CD4-positive, alpha-beta memory T cell (primary cell): ENCODE data around the gene KIAA0232. TPM values are rescaled to one million over a fixed set of nuclear protein-coding genes. Genes with fewer than 3 reads are reported as not detected.
"Not testable (repeated sequence)": the region's sequence is repeated elsewhere in the genome, so short reads cannot be mapped to it uniquely, and the experiment has no call there.

ENCODE experiments used
- CTCF ChIA-PET: fragments of 350-600 bp; sonication (Branson Sonifier 250); formaldehyde crosslinking; loops from one replicate; lab custom pipeline; 2021; ENCODE audit warnings: inconsistent platforms; ENCODE audit not compliant: partially characterized antibody; lab: Charles Lee
- POLR2A ChIA-PET: fragments of 350-600 bp; sonication (Branson Sonifier 250); formaldehyde crosslinking; loops from one replicate; lab custom pipeline; 2021; ENCODE audit not compliant: partially characterized antibody; lab: Charles Lee
- DNase-seq, 5 donors: peaks; one replicate each; pipeline versions ENCODE4 v3.0.0 to v3.0.0-alpha.2; 2020 to 2022; ENCODE audit warnings: mixed read lengths in 1 of 5
- H3K27ac ChIP-seq: one replicate; pipeline ENCODE4 v1.7.0; 2013; ENCODE audit warnings: low read depth, low read length
- H3K27me3 ChIP-seq: 2 replicates; pipeline ENCODE4 v1.7.0; 2013; ENCODE audit warnings: mild to moderate bottlenecking, low read length, moderate library complexity; ENCODE audit not compliant: insufficient read depth
- H3K36me3 ChIP-seq: 2 replicates; pipeline ENCODE4 v1.7.0; 2013; ENCODE audit warnings: mild to moderate bottlenecking, low read length, moderate library complexity; ENCODE audit not compliant: insufficient read depth
- H3K4me1 ChIP-seq: 2 replicates; pipeline ENCODE4 v1.7.0; 2013; ENCODE audit warnings: mild to moderate bottlenecking, low read length, moderate library complexity; ENCODE audit not compliant: insufficient read depth
- H3K4me3 ChIP-seq, 2 donors: one replicate each; pipeline ENCODE4 v1.7.0; 2013; ENCODE audit warnings: low read length in 2 of 2, mild to moderate bottlenecking in 1 of 2
- H3K9me3 ChIP-seq, 2 donors: one replicate each; pipeline ENCODE4 v1.7.0; 2013; ENCODE audit warnings: low read length in 2 of 2, control low read depth in 1 of 2; ENCODE audit not compliant: control insufficient read depth in 1 of 2
- H3K27ac Mint-ChIP-seq, 7 donors: one replicate each; pipeline ENCODE4 v1.8.0; 2020 to 2021; ENCODE audit warnings: mixed read lengths in 7 of 7, mild to moderate bottlenecking in 6 of 7, inconsistent platforms in 3 of 7, moderate library complexity in 3 of 7
- H3K27me3 Mint-ChIP-seq, 2 donors: one replicate each; pipeline ENCODE4 v1.8.0; 2020 to 2021; ENCODE audit warnings: mixed read lengths in 2 of 2
- H3K36me3 Mint-ChIP-seq, 2 donors: one replicate each; pipeline ENCODE4 v1.8.0; 2020 to 2021; ENCODE audit warnings: mixed read lengths in 2 of 2, inconsistent platforms in 1 of 2, mild to moderate bottlenecking in 1 of 2
- H3K4me1 Mint-ChIP-seq, 4 donors: one replicate each; pipeline ENCODE4 v1.8.0; 2020 to 2021; ENCODE audit warnings: mixed read lengths in 4 of 4, mild to moderate bottlenecking in 1 of 4
- H3K4me3 Mint-ChIP-seq, 8 donors: one replicate each; pipeline ENCODE4 v1.8.0; 2020 to 2021; ENCODE audit warnings: mixed read lengths in 8 of 8, mild to moderate bottlenecking in 7 of 8, moderate library complexity in 6 of 8, inconsistent platforms in 3 of 8
- H3K9me3 Mint-ChIP-seq, 8 donors: one replicate each; pipeline ENCODE4 v1.8.0; 2020 to 2021; ENCODE audit warnings: mixed read lengths in 8 of 8, mild to moderate bottlenecking in 5 of 8, inconsistent platforms in 3 of 8, moderate library complexity in 1 of 8
- intact Hi-C: fragments of 100-400 bp; cut with micrococcal nuclease; formaldehyde crosslinking; loops from one replicate; pipeline ENCODE4 v1.15.1; 2023
- polyA plus RNA-seq, 2 donors: library from polyadenylated mRNA; unstranded; fragments of 300-500 nt; fragmentation: Illumina TruSeq; gene quantifications; one replicate each; pipeline ENCODE4 v1.2.3, GENCODE V29; 2021
- total RNA-seq, 2 experiments: library from RNA; stranded (reverse); gene quantifications; one replicate each; pipeline ENCODE4 v1.2.3, GENCODE V29; 2021

KIAA0232 gene
- total and polyA plus RNA-seq, 4 experiments from 2014 or later = 6.8 to 24.0 (median 16.0) TPM

DNA sequence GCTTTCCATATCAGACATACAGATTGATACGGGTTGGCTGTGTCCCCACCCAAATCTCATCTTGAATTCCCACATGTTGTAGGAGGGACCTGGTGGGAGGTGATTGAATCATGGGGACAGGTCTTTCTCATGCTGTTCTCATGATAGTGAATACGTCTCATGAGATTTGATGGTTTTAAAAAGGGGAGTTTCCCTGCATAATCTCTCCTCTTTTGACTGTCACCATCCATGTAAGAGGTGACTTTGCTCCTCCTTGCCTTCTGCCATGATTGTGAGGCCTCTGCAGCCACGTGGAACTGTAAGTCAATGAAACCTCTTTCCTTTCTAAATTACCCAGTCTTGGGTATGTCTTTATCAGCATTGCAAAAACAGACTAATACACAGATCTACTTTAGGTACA, 9.3 kb downstream of the KIAA0232 start:
- H3K27me3 ChIP-seq, H3K9me3 Mint-ChIP-seq, CTCF ChIA-PET, DNase-seq, POLR2A ChIA-PET, H3K4me3 ChIP-seq, H3K36me3 ChIP-seq, H3K27me3 Mint-ChIP-seq, intact Hi-C loops, H3K27ac ChIP-seq, H3K9me3 ChIP-seq: not testable (repeated sequence)
- H3K36me3 Mint-ChIP-seq = peaks cover 21 to 36% of the 10 kb centered on the region in 2 donors
- H3K4me1 Mint-ChIP-seq = peaks cover 46 to 79% (median 59%) of the 10 kb centered on the region in 4 donors
- H3K27ac Mint-ChIP-seq = peak overlapping the region in 2 of 7 donors; percentile 51 to 63
- H3K4me3 Mint-ChIP-seq = peak overlapping the region in 5 of 8 donors; percentile 21 to 57 (median 44)
- H3K4me1 ChIP-seq = peaks cover 43% of the 10 kb centered on the region

DNA sequence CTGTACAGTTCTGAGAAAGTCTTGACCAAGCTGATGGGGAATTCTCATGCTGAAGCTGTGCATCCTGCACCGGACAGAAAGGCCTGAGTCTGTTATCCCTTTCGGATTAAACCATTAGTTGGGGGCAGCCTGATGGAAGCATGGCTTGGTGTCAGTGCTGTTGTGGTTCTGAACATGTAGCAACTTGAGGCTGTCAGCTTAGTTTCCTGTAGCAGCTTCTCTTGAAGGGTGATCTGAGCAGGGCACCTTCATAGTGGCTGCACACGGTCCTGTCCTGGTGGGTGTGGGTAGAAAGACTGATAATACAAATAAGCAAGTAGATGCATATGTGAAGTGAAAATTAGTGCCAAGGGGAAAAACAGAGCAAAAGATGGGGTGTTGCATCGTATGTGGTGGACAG, 11.7 kb downstream of the KIAA0232 start:
- Histone ChIP-seq H3K9me3 (no peaks in the 10 kb centered on the region), H3K27ac (no peak overlapping the region), H3K4me1 (peaks cover 27% of the 10 kb centered on the region), H3K27me3 (no peaks in the 10 kb centered on the region), H3K4me3 (no peak overlapping the region), H3K36me3 (no peaks in the 10 kb centered on the region)
- CTCF ChIA-PET = no interaction called here
- intact Hi-C loops = no loop called here
- DNase-seq = no peak
- POLR2A ChIA-PET = interaction anchor here (0.9 kb wide), 1 partner anchor 9 kb away, joined by 3 read pairs; no protein-coding TSS in a partner anchor
- H3K27ac Mint-ChIP-seq = peak overlapping the region in 3 of 7 donors; percentile 19 to 54 (median 54)
- H3K27me3 Mint-ChIP-seq = no peaks in the 10 kb centered on the region
- H3K9me3 Mint-ChIP-seq = no peaks in the 10 kb centered on the region
- H3K4me1 Mint-ChIP-seq = peaks cover 37 to 77% (median 57%) of the 10 kb centered on the region in 4 donors
- H3K36me3 Mint-ChIP-seq = peaks cover 18 to 26% of the 10 kb centered on the region in 2 donors
- peak overlapping the region in 2 of 8 donors; percentile 2 to 33 for H3K4me3 Mint-ChIP-seq

DNA sequence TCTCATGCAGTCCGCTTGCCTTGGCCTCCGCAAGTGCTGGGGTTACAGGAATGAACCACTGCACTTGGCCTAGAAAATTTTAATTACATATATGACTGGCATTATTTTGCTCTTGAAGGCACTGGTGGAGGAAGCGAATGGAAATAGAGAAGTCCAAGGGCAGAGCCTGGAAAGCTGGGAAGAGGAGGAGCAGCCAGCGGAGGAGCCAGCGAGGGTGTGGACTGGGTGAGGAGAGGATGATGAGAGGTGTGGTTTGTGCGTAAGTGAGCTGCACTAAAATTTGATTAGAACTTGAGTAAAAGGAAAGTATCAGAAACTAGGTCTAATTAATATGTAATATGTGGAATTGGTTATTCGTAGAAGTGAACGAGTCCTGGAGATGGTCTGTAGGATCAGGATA, 13.3 kb downstream of the KIAA0232 start:
- CTCF ChIA-PET = interaction anchor here (1.4 kb wide), 1 partner anchor 78 kb away, joined by 4 read pairs; no protein-coding TSS in a partner anchor
- Mint-ChIP-seq H3K9me3 (no peaks in the 10 kb centered on the region), H3K27ac (peak overlapping the region in 1 of 7 donors; percentile 43), H3K4me3 (peak overlapping the region in 2 of 8 donors; percentile 18 to 33), H3K4me1 (peaks cover 38 to 71% (median 55%) of the 10 kb centered on the region in 4 donors), H3K36me3 (peaks cover 18 to 27% of the 10 kb centered on the region in 2 donors), H3K27me3 (no peaks in the 10 kb centered on the region)
- H3K4me3 ChIP-seq = no peak overlapping the region
- no peak overlapping the region for H3K27ac ChIP-seq
- peaks cover 27% of the 10 kb centered on the region for H3K4me1 ChIP-seq
- POLR2A ChIA-PET = interaction anchor here (0.7 kb wide), 1 partner anchor 30 kb away, joined by 3 read pairs; no protein-coding TSS in a partner anchor
- DNase-seq = no peak
- intact Hi-C loops = no loop called here
- H3K27me3 ChIP-seq = no peaks in the 10 kb centered on the region
- H3K36me3 ChIP-seq = no peaks in the 10 kb centered on the region
- no peaks in the 10 kb centered on the region for H3K9me3 ChIP-seq

DNA sequence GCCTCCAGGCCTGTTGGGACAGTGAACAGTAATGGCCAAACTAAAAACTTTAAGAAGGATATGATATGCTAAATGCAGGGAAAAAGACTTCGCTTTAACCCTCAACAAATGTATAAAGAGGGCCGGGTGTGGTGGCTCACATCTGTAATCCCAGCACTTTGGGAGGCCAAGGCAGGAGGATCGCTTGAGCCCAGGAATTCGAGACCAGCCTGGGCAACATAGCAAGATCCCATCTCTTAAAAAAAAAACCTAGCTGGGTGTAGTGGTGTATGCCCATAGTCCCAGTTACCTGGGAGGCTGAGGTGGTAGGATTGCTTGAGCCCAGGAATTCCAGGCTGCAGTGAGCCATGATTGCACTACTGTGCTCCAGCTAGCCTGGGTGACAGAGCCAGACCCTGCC, 14.8 kb downstream of the KIAA0232 start:
- H3K9me3 Mint-ChIP-seq, intact Hi-C loops, H3K4me3 ChIP-seq, H3K27me3 Mint-ChIP-seq, H3K27ac ChIP-seq, H3K27me3 ChIP-seq, POLR2A ChIA-PET, H3K36me3 ChIP-seq, H3K4me3 Mint-ChIP-seq, DNase-seq, H3K9me3 ChIP-seq, H3K27ac Mint-ChIP-seq, CTCF ChIA-PET: not testable (repeated sequence)
- peaks cover 9 to 17% of the 10 kb centered on the region in 2 donors for H3K36me3 Mint-ChIP-seq
- peaks cover 33 to 60% (median 46%) of the 10 kb centered on the region in 4 donors for H3K4me1 Mint-ChIP-seq
- H3K4me1 ChIP-seq = peaks cover 22% of the 10 kb centered on the region

DNA sequence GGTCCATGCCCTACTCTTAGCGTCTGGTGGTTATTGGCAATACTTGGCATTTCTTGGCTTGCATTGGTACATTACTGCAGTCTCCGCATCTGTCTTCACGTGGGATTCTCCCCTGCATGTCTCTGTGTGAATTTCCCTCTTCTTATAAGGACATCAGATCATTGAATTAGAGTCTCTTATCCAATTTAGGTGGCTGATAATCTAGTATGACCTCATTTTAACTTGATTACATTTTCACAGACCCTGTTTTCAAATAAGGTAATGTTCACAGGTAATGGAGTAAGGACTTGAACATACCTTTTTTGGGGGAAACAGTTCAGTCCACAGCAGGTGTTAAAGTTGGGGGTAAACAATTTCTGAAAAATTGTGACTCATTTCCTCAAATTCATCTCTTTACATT, 16.6 kb downstream of the KIAA0232 start:
- H3K9me3 Mint-ChIP-seq = no peaks in the 10 kb centered on the region
- ChIA-PET CTCF (no interaction called here), POLR2A (no interaction called here)
- intact Hi-C loops = no loop called here
- peak overlapping the region in 3 of 7 donors; percentile 6 to 54 (median 12) for H3K27ac Mint-ChIP-seq
- H3K27me3 Mint-ChIP-seq = no peaks in the 10 kb centered on the region
- Histone ChIP-seq H3K4me3 (no peak overlapping the region), H3K4me1 (peaks cover 12% of the 10 kb centered on the region), H3K36me3 (no peaks in the 10 kb centered on the region), H3K27me3 (no peaks in the 10 kb centered on the region), H3K27ac (no peak overlapping the region), H3K9me3 (no peaks in the 10 kb centered on the region)
- peaks cover 13 to 22% of the 10 kb centered on the region in 2 donors for H3K36me3 Mint-ChIP-seq
- no peak for DNase-seq
- peak overlapping the region in 1 of 8 donors; percentile 17 for H3K4me3 Mint-ChIP-seq
- H3K4me1 Mint-ChIP-seq = peaks cover 31 to 59% (median 42%) of the 10 kb centered on the region in 4 donors

DNA sequence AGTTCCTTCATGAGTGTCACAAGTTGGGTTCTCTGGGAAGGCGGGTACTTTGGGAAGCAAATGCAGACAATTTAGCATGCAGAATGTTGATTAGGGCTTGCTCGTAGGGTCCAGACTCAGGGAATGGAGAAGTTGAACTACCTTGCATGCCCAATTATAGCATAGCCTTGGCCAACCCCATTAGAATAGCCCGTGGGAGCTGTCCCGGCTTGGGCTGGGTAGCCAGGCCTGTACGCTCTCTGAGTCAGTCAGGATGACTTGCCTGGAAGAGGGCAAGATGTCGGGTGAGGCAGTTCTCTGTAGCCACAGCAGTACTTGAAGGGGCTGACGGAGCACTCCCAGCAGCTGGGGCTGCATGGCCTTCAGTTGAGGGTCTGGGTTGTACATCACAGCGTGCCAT, 19.5 kb downstream of the KIAA0232 start:
- POLR2A ChIA-PET = no interaction called here
- Histone ChIP-seq H3K27ac (no peak overlapping the region), H3K4me3 (no peak overlapping the region), H3K27me3 (no peaks in the 10 kb centered on the region), H3K9me3 (no peaks in the 10 kb centered on the region), H3K36me3 (no peaks in the 10 kb centered on the region), H3K4me1 (peaks cover 18% of the 10 kb centered on the region)
- Mint-ChIP-seq H3K4me1 (peaks cover 24 to 46% (median 33%) of the 10 kb centered on the region in 4 donors), H3K27me3 (no peaks in the 10 kb centered on the region), H3K27ac (no peak overlapping the region), H3K36me3 (peaks cover 5 to 18% of the 10 kb centered on the region in 2 donors), H3K4me3 (no peak overlapping the region), H3K9me3 (no peaks in the 10 kb centered on the region)
- CTCF ChIA-PET = no interaction called here
- intact Hi-C loops = no loop called here
- DNase-seq = no peak

DNA sequence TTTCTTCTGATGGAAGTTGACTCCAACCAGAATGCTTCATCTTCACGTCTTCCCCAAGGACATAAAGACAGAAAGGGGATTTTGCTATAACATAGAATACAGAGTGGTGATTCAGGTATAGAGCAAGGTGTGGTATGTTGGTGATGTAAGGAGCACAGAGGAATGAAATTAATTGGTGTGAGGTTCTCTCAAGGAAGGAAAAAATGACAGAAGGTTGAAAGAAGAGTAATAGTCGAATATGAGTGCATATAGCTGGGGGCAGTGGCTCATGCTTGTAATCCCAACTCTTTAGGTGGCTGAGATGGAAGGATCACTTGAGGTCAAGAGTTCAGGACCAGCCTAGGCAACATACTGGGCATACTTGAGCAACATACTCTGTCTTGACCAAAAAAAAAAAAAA, 20.1 kb downstream of the KIAA0232 start:
- H3K27me3 Mint-ChIP-seq = no peaks in the 10 kb centered on the region
- Histone ChIP-seq H3K36me3 (no peaks in the 10 kb centered on the region), H3K4me1 (peaks cover 18% of the 10 kb centered on the region), H3K27me3 (no peaks in the 10 kb centered on the region), H3K9me3 (no peaks in the 10 kb centered on the region), H3K4me3 (no peak overlapping the region), H3K27ac (no peak overlapping the region)
- H3K36me3 Mint-ChIP-seq = peaks cover 4 to 18% of the 10 kb centered on the region in 2 donors
- no peak overlapping the region for H3K4me3 Mint-ChIP-seq
- H3K27ac Mint-ChIP-seq = peak overlapping the region in 1 of 7 donors; percentile 19
- ChIA-PET CTCF (no interaction called here), POLR2A (interaction anchor here (0.8 kb wide), 1 partner anchor 9 kb away, joined by 3 read pairs; no protein-coding TSS in a partner anchor)
- H3K9me3 Mint-ChIP-seq = no peaks in the 10 kb centered on the region
- intact Hi-C loops = no loop called here
- DNase-seq = no peak
- peaks cover 23 to 45% (median 32%) of the 10 kb centered on the region in 4 donors for H3K4me1 Mint-ChIP-seq
